Esophagus squamous epithelium (tissue), 5 donors: ENCODE measurements around the gene ITPK1. TPM values are rescaled to one million over a fixed set of nuclear protein-coding genes. Genes with fewer than 3 reads are reported as not detected.

Source experiments
- DNase-seq: peaks from one replicate; lab custom pipeline; 2025; lab: John Stamatoyannopoulos, UW
- H3K27ac ChIP-seq, 4 donors: fragments of 200-600 bp; sonication (generic); one replicate each; pipeline ENCODE4 v1.5.1; 2016 to 2019; ENCODE audit warnings: mild to moderate bottlenecking in 1 of 4
- H3K27me3 ChIP-seq, 4 donors: fragments of 200-600 bp; sonication (generic); 1 replicate in 3 of 4; 2 replicates in 1 of 4; pipeline versions ENCODE4 v1.5.1 to v1.6.0; 2017 to 2021; ENCODE audit warnings: antibody characterized with exemption in 1 of 4
- H3K36me3 ChIP-seq, 3 donors: fragments of 200-600 bp; sonication (generic); one replicate each; pipeline ENCODE4 v1.5.1; 2016 to 2019
- H3K4me1 ChIP-seq, 3 donors: fragments of 200-600 bp; sonication (generic); one replicate each; pipeline ENCODE4 v1.5.1; 2017 to 2019
- H3K4me3 ChIP-seq, 4 donors: fragments of 200-600 bp; sonication (generic); 1 replicate in 3 of 4; 2 replicates in 1 of 4; pipeline ENCODE4 v1.5.1; 2016 to 2019; ENCODE audit warnings: mild to moderate bottlenecking in 2 of 4, moderate library complexity in 1 of 4
- H3K9me3 ChIP-seq, 3 donors: fragments of 200-600 bp; sonication (generic); one replicate each; pipeline ENCODE4 v1.5.1; 2016 to 2019
- CTCF ChIP-seq, 6 experiments: fragments of 450-650 bp in 4 of 6; fragments of 200-600 bp in 2 of 6; sonication (generic) in 2 of 6; IDR thresholded peaks; one replicate each; pipeline ENCODE4 v1.5.1; 2016 to 2019; ENCODE audit warnings: antibody characterized with exemption in 6 of 6, mild to moderate bottlenecking in 4 of 6, moderate library complexity in 4 of 6
- POLR2A ChIP-seq, 4 donors: fragments of 450-650 bp; IDR thresholded peaks; one replicate each; pipeline ENCODE4 v1.6.1; 2017; ENCODE audit warnings: antibody characterized with exemption in 4 of 4, mild to moderate bottlenecking in 4 of 4, moderate library complexity in 3 of 4
- WGBS, 2 donors: methylation state at CpG; one replicate each; pipeline ENCODE4 v1.1.5; 2018; 5-methylcytosine and 5-hydroxymethylcytosine counted together
- intact Hi-C: fragments of 100-400 bp; cut with DNase I; formaldehyde crosslinking; loops from one replicate; pipeline ENCODE4 v1.15.0; 2022
- total RNA-seq, 4 donors: library from RNA; depleted of rRNA; stranded (reverse); fragments of >200 nt; gene quantifications; one replicate each; pipeline ENCODE4 v1.1.0, GENCODE V29; 2016
- donor health status: DM: yes; HTN: yes; CAD: no.

ITPK1 gene
- total RNA-seq, 4 donors from 2014 or later = 14.2 to 34.5 (median 25.8) TPM

GRCh38 chr14:92987713-92988510, 127.8 kb downstream of the ITPK1 start:
- H3K27me3 ChIP-seq = no peaks in the 10 kb centered on the region
- DNase-seq = no peak
- intact Hi-C loops = no loop called here
- H3K27ac ChIP-seq = peak overlapping the region in 3 of 4 donors; percentile 50 to 68 (median 59)
- H3K4me1 ChIP-seq = peaks cover 2 to 44% (median 18%) of the 10 kb centered on the region in 3 donors
- TF ChIP-seq POLR2A (IDR thresholded peaks at IDR 0.05) (no peak), CTCF (IDR thresholded peaks at IDR 0.05) (no peak)
- no peaks in the 10 kb centered on the region for H3K9me3 ChIP-seq
- H3K36me3 ChIP-seq = peaks cover 0 to 14% (median 0%) of the 10 kb centered on the region in 3 donors
- 88 to 100% methylated on average over 2 to 8 of the region's 25 CpGs for WGBS, 2 donors
- H3K4me3 ChIP-seq = no peak overlapping the region

- Histone ChIP-seq H3K27me3 (no peaks in the 10 kb centered on the region), H3K4me1 (peaks cover 2 to 39% (median 18%) of the 10 kb centered on the region in 3 donors), H3K27ac (peak overlapping the region in 3 of 4 donors; percentile 50 to 68 (median 59)), H3K9me3 (no peaks in the 10 kb centered on the region), H3K4me3 (no peak overlapping the region), H3K36me3 (peaks cover 0 to 10% (median 0%) of the 10 kb centered on the region in 3 donors)
- TF ChIP-seq POLR2A (IDR thresholded peaks at IDR 0.05) (no peak), CTCF (IDR thresholded peaks at IDR 0.05) (no peak)
- DNase-seq = no peak
- WGBS, 2 donors = 80 to 90% methylated on average over 1 to 5 of the region's 5 CpGs
- intact Hi-C loops = no loop called here
These were observed 128.6 kb downstream of the ITPK1 start for GRCh38 chr14:92987148-92987570.

- Histone ChIP-seq H3K27ac (peak overlapping the region in 3 of 4 donors; percentile 50 to 68 (median 59)), H3K4me3 (no peak overlapping the region), H3K9me3 (no peaks in the 10 kb centered on the region), H3K36me3 (peaks cover 0 to 15% (median 0%) of the 10 kb centered on the region in 3 donors), H3K4me1 (peaks cover 2 to 39% (median 18%) of the 10 kb centered on the region in 3 donors), H3K27me3 (no peaks in the 10 kb centered on the region)
- 70 to 80% methylated on average over 4 to 5 of the region's 6 CpGs for WGBS, 2 donors
- TF ChIP-seq POLR2A (IDR thresholded peaks at IDR 0.05) (no peak), CTCF (IDR thresholded peaks at IDR 0.05) (no peak)
- intact Hi-C loops = no loop called here
- no peak for DNase-seq
These were observed 129.2 kb downstream of the ITPK1 start for GRCh38 chr14:92986254-92987147.

- WGBS, 2 donors = 89 to 95% methylated on average over 3 to 4 of the region's 4 CpGs
- Histone ChIP-seq H3K27me3 (no peaks in the 10 kb centered on the region), H3K4me1 (peaks cover 2 to 39% (median 18%) of the 10 kb centered on the region in 3 donors), H3K9me3 (no peaks in the 10 kb centered on the region), H3K36me3 (peaks cover 0 to 17% (median 0%) of the 10 kb centered on the region in 3 donors), H3K27ac (peak overlapping the region in 3 of 4 donors; percentile 50 to 68 (median 59)), H3K4me3 (no peak overlapping the region)
- DNase-seq = no peak
- intact Hi-C loops = no loop called here
- no peak for TF ChIP-seq CTCF (IDR thresholded peaks at IDR 0.05)
- no peak for TF ChIP-seq POLR2A (IDR thresholded peaks at IDR 0.05)
These were observed 130.2 kb downstream of the ITPK1 start for GRCh38 chr14:92985521-92985920.
